GM18519 (cell line): Measurements from ENCODE around the gene SAPCD2.
"Not testable (repeated sequence)": the region's sequence is repeated elsewhere in the genome, so short reads cannot be mapped to it uniquely, and the experiment has no call there.

Experiments used
- ATAC-seq: cut with Tn5 transposase; IDR thresholded peaks from one replicate; pipeline ENCODE4 v1.9.1; 2021; ENCODE audit warnings: mild to moderate bottlenecking, moderate library complexity; ENCODE audit not compliant: unreplicated experiment, low FRiP score

Gene SAPCD2

GRCh38 chr9:137066096-137066861 lies 4.1 kb downstream of the SAPCD2 start:
- no peak for ATAC-seq

GRCh38 chr9:137065336-137065967 lies 4.9 kb downstream of the SAPCD2 start:
- ATAC-seq: no peak

DNA sequence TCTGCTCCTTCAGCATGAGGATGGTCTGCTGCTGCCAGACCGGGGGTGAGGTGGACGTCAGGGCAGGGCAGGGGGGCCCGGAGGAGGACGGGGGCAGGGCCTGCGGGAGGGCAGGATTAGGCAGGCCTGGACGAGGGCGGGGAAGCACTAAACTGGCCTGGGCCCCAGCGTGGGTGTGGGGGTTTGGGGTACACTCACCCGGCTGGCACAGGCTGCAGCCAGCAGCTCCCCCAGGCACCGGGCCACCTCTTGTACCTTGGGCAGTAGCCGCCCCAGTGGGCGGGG lies 5.5 kb downstream of the SAPCD2 start:
- no peak for ATAC-seq

- no peak for ATAC-seq
Measured at GRCh38 chr9:137064027-137064879, 6.1 kb downstream of the SAPCD2 start.

DNA sequence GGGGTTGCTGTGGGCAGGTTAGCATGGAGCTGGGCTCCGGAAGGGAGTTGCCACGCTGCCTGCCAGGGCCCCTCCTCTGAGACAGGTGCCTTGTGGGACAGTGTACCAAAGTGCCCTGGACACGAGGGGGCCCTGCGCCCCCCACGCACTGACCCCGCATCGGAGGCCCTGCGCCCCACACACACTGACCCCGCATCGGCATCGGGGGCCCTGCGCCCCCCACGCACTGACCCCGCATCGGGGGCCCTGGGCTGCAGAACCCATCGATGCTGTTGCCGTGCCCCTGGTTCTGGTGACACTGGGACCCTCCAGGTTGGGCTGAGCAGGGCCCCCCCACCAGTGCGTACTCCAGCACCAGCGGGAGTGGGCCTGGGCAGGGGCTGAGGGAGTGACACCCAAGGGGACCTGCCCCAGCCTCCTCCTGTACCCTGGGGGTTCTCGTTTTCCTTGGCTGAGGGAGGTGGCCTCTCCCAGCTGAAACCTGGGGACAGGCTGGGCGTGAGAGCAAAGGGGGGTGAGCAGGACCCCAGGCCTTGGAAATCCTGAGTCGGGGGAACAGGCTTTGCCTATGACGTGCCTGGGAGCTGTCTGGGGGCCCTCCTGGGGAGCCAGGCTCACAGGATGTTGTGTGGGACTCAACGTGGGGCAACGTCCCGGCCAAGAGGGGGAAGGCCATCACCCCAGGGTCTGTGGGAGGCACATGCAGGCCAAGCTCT lies 6.9 kb downstream of the SAPCD2 start:
- no peak for ATAC-seq

DNA sequence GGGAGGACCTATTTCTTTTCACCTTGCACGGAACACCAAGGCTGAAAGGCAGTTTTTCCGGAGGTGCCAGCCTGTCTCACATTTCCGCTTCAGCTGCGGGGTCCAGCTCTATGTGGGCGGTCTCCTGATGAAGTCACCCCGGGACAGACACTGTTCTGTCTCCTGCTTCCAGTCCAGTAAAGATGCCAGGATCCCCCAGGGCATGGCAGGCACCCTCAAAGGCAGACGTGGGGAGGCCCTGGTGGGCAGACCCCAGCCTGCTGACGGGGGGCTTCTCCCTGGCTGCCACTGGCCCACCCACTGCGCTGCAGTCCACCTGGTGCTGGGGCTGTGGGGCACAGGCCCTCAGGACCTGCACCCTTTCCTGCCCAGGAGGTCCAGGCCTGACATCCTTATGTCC lies 7.6 kb downstream of the SAPCD2 start:
- not testable (repeated sequence) for ATAC-seq

GRCh38 chr9:137062384-137062783 lies 8.0 kb downstream of the SAPCD2 start:
- ATAC-seq: no peak

DNA sequence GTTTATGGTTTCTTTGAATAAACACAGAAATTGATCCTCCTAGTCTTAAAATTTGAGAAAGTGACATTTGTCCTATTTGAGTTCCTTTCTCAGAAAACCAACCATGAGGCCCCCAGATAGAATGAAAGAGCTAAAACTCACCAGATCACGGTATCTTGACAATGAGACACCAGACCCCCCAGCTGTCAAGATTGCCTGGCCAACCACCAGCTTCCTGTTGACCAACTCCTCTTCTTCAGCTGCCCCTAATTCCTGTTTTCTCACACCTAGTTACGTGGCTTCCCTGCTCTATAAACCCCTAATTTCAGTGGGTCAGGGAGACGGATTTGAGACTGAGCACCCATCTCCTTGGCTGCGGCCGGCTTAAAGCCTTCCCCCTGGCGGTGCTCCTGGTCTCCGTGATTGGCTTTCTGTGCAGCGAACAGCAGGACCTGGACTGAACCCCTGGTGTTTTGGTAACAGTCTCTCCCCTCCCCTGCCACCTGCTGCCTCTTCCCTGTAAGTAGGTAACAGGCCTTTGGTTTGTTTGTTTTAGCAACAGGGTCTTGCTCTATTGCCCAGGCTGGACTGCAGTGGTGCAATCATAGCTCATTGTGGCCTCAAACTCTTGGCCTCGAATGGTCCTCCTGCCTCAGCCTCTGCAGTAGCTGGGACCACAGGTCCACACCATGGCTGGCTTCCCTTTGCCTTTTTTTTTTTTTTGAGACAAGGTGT lies 11.7 kb downstream of the SAPCD2 start:
- ATAC-seq: no peak

GRCh38 chr9:137057545-137057944 lies 12.8 kb downstream of the SAPCD2 start:
- ATAC-seq: no peak

- ATAC-seq: no peak
Measured at GRCh38 chr9:137056739-137057415, 13.5 kb downstream of the SAPCD2 start.

DNA sequence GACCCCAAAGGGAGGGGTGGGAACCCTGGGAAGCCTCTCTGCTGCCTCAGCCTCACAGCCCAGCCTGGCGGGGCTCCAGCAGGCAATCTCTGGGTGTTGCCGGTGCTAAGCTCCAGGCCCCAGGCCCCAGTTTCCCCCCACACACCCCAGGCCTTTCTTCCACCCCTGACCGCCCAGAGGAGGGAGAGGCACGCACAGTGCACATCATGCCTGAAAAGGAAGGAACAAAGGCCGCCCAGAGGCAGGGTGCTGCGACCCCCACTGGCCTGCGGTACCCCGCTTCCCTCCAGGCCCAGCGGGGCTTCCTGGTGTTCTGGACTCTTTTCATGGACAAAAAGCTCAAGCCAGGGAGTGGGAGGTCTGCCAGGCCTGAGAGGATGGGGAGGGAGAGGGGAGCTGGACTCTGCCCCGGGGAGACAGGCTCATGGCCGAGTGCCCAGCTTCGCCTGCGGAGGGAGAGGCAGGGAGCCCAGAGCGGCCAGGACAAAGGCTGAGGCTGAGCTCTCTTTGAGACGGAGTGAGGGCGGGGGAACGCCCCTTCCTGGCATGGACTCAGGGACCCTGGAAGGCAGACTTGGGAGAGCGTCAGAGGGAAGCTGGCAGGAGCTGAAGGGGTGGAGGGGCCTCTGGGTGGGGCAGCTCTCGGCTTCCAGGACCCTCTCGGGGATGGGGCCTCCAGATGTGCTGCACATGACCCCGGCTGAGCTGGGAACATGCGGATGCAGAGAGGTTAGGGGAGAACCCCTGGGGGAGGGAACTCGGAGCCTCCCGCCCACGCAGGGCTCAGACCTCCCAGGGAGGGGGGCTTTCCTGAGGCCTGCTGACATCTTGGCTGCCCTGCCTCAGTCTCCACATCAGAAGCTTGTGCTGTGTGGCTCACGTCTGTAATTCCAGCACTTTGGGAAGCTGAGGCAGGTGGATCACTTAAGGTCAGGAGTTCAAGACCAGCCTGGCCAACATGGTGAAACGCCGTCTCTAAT lies 14.7 kb downstream of the SAPCD2 start:
- ATAC-seq: no peak

DNA sequence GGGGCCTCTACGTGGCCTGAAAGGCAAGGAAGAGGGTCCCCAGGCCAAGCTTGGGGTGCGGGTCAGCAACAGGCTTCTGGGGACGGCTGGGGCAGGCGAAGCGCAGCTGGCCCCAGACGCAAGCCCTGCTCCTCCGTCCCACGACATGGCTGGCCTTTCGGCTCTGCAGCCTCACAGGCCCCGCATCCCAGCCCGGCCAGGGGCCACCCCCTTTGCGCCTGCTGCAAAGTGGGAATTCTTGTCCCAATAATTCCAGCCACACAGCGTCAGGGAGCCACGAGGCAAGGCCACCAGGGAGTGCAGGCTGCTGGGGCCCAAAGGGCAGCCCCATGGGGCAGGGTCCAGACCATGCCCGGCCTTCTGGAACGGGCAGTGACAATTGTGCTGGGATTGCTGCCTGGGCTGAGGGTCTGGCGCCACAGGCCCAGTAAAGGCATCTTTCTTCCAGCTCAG lies 15.4 kb downstream of the SAPCD2 start:
- ATAC-seq: no peak

- no peak for ATAC-seq
Measured at GRCh38 chr9:137053944-137054931, 16.1 kb downstream of the SAPCD2 start, which contains the start of gene ENTPD2. TSS of gene ENTPD2 (minus strand) at chr9:137054061. CDS start at chr9:137053997, 64 bp downstream.

DNA sequence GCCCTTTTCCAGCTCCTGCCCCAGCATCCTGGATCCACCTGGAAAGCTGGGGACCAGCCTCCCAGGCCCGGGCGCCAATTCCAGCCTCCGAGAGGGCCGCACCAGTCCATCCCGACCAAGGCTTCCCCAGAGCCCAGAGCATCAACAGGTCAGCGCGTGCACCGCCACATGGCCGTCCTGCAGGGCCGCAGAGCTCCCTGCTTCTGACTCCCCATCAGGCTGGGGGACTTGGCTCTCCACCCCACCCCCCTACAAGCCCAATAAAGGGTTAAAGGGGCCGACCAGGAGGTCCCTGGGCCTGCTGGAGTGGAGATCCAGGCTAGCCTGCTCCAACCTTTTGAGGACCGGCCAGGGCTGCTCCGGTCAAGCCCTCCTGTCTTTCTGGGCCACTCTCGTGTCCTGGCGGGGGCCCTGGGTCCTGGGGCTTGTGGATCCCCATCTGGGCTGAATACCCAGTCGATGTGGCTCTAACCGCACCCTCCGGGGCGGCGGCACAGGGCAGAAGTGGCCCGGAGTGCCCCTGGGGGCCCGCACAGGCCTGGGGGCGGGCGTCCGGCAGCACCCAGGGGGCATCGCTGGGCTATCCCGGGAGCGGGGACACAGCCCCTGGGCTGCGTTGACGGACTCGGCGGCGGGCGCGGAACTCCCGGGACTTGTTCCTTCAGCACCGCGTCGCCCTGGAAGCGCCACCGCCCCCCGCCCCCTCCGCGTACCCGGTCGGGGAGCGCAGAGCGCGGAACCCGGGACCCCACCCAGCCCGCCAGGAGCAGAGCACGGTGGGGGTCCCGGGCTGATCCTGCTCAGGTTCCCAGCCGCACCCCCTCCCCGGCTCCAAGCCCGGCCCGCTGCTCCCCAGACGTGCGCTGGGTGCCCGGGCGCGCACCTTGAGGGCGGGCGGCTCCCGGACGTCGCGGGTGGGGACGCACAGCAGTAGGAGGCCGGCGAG lies 17.1 kb downstream of the SAPCD2 start:
- no peak for ATAC-seq

DNA sequence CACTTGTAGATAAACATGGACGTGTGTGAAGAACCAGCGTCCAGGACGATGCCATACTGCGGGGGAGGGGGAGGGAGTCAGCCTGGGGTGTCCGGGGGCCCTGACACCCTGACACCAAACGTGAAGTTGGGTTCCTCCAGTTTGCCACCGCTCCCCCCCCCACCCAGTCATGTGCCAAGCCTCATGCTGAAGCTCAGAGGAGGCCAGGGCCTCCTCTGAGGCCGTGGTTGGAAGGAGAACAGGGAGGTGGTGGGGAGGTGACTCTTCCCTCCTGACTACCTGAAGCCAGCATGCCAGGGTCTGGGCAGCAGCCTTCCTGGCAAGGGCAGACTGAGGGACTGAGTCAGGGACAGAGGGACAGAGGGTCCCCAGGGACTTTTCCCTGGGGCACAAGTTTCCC lies 18.1 kb downstream of the SAPCD2 start:
- no peak for ATAC-seq

GRCh38 chr9:137051145-137051724 lies 19.1 kb downstream of the SAPCD2 start:
- ATAC-seq: no peak
